ENCODE results near the gene EPHB1. TPM values are rescaled to one million over a fixed set of nuclear protein-coding genes. Genes with fewer than 3 reads are reported as not detected.

Gene EPHB1
- total RNA-seq, 1 experiment from 2014 or later = 0.11 TPM

DNA sequence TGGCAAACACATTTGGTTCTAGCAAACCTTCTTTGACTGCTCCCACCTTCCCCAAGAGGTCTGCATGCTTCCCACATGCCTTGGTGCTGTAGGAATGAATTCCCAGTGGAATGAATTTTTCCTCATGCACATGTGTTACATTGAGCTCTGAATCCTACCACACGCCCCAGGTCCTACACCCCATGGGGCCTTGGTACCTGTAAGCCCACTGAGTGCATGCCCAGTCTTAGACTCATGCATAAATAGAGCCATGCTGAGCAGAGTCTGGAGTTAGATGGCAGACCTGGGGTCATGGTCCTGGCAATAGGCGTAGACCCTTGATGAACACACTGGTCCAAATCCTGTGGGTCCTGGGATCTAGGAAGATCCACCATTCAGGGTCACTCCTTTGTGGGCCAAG, 81.8 kb downstream of the EPHB1 start:
- TF ChIP-seq, protein P1, sequence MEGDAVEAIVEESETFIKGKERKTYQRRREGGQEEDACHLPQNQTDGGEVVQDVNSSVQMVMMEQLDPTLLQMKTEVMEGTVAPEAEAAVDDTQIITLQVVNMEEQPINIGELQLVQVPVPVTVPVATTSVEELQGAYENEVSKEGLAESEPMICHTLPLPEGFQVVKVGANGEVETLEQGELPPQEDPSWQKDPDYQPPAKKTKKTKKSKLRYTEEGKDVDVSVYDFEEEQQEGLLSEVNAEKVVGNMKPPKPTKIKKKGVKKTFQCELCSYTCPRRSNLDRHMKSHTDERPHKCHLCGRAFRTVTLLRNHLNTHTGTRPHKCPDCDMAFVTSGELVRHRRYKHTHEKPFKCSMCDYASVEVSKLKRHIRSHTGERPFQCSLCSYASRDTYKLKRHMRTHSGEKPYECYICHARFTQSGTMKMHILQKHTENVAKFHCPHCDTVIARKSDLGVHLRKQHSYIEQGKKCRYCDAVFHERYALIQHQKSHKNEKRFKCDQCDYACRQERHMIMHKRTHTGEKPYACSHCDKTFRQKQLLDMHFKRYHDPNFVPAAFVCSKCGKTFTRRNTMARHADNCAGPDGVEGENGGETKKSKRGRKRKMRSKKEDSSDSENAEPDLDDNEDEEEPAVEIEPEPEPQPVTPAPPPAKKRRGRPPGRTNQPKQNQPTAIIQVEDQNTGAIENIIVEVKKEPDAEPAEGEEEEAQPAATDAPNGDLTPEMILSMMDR (conservative IDR thresholded peaks at IDR 0.05; ENCODE audit: low read depth, low read length) = no peak
- TF ChIP-seq EZH2 (IDR thresholded peaks at IDR 0.05; ENCODE audit: borderline replicate concordance, low read depth, low read length, poor library complexity, severe bottlenecking) = no peak
- BruUV-seq (replicated peaks) = no TSS peak
- Histone ChIP-seq H3K9me3 (ENCODE audit: low read depth, low read length, poor library complexity, severe bottlenecking) (no peaks in the 10 kb centered on the region), H3K4me3 (ENCODE audit: low read depth, low read length, poor library complexity, severe bottlenecking) (no peak overlapping the region), H3K27ac (ENCODE audit: low read depth, low read length, poor library complexity, severe bottlenecking) (no peak overlapping the region), H3K36me3 (ENCODE audit: insufficient read depth, low read length, poor library complexity, severe bottlenecking) (no peaks in the 10 kb centered on the region), H3K27me3 (replicated peaks; ENCODE audit: insufficient read depth, low read depth, low read length, poor library complexity) (peaks cover 22% of the 10 kb centered on the region), H3K4me1 (ENCODE audit: insufficient read depth, low read length, poor library complexity, severe bottlenecking) (no peaks in the 10 kb centered on the region)
- DNase-seq (ENCODE audit: low spot score) = no peak
- ChIA-PET POLR2A (ENCODE audit: low non-redundant PET) (no interaction called here), CTCF (no interaction called here)
- intact Hi-C loops (cut with micrococcal nuclease; ENCODE audit: unreplicated experiment) = no loop called here

DNA sequence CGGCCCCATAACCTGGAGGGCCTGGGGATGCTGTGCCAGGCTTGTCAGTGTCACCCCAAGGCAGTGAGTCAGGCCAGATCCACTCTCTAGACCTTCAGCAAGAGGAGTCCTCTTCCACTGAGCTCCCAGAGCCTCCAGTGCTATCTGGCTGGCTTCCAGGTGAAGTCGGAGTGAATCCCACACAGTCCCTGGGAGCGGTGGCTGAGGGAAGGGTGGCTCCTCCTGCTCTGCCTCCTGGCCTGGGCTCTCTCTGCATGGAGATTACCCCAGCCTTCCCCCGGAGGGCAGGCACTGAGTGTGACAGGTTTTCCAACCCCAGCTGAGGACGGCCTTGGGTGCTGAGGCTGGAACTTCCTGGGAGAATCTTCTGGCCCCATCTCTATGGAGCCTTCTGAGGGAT, 82.7 kb downstream of the EPHB1 start:
- ChIA-PET CTCF (no interaction called here), POLR2A (ENCODE audit: low non-redundant PET) (no interaction called here)
- intact Hi-C loops (cut with micrococcal nuclease; ENCODE audit: unreplicated experiment) = no loop called here
- Histone ChIP-seq H3K4me3 (ENCODE audit: low read depth, low read length, poor library complexity, severe bottlenecking) (no peak overlapping the region), H3K27me3 (replicated peaks; ENCODE audit: insufficient read depth, low read depth, low read length, poor library complexity) (peaks cover 20% of the 10 kb centered on the region), H3K27ac (ENCODE audit: low read depth, low read length, poor library complexity, severe bottlenecking) (no peak overlapping the region), H3K4me1 (ENCODE audit: insufficient read depth, low read length, poor library complexity, severe bottlenecking) (no peaks in the 10 kb centered on the region), H3K9me3 (ENCODE audit: low read depth, low read length, poor library complexity, severe bottlenecking) (no peaks in the 10 kb centered on the region), H3K36me3 (ENCODE audit: insufficient read depth, low read length, poor library complexity, severe bottlenecking) (no peaks in the 10 kb centered on the region)
- no TSS peak for BruUV-seq (replicated peaks)
- TF ChIP-seq EZH2 (IDR thresholded peaks at IDR 0.05; ENCODE audit: borderline replicate concordance, low read depth, low read length, poor library complexity, severe bottlenecking) = no peak
- DNase-seq (ENCODE audit: low spot score) = no peak

DNA sequence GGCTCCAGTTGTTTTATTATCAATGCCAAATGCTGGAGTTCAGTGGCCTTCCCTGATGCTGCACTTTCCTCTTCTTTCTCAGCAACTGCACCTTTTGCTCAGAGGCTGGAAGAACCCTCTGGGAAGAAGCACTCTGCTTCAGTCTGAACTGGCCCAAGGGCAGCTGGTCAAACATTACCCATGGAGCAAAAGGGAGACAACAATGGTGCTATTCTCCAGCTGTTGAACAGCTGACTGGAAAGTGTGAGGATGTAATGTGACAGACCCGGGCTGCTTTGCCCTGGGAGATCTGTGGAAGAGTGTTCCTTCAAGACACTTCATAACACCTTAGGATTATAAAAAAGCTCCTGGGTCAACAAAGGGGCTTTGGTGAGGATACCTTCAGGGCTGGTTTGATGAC, 84.9 kb downstream of the EPHB1 start:
- CTCF ChIA-PET = no interaction called here
- no peak overlapping the region for H3K27ac ChIP-seq (ENCODE audit: low read depth, low read length, poor library complexity, severe bottlenecking)
- no peaks in the 10 kb centered on the region for H3K4me1 ChIP-seq (ENCODE audit: insufficient read depth, low read length, poor library complexity, severe bottlenecking)
- no peak for TF ChIP-seq EZH2 (IDR thresholded peaks at IDR 0.05; ENCODE audit: borderline replicate concordance, low read depth, low read length, poor library complexity, severe bottlenecking)
- TF ChIP-seq, protein P1 (conservative IDR thresholded peaks at IDR 0.05; ENCODE audit: low read depth, low read length) = no peak
- DNase-seq (ENCODE audit: low spot score) = no peak
- no peak overlapping the region for H3K4me3 ChIP-seq (ENCODE audit: low read depth, low read length, poor library complexity, severe bottlenecking)
- POLR2A ChIA-PET (ENCODE audit: low non-redundant PET) = no interaction called here
- no TSS peak for BruUV-seq (replicated peaks)
- intact Hi-C loops (cut with micrococcal nuclease; ENCODE audit: unreplicated experiment) = no loop called here
- H3K9me3 ChIP-seq (ENCODE audit: low read depth, low read length, poor library complexity, severe bottlenecking) = no peaks in the 10 kb centered on the region
- no peaks in the 10 kb centered on the region for H3K36me3 ChIP-seq (ENCODE audit: insufficient read depth, low read length, poor library complexity, severe bottlenecking)
- peaks cover 25% of the 10 kb centered on the region for H3K27me3 ChIP-seq (replicated peaks; ENCODE audit: insufficient read depth, low read depth, low read length, poor library complexity)

DNA sequence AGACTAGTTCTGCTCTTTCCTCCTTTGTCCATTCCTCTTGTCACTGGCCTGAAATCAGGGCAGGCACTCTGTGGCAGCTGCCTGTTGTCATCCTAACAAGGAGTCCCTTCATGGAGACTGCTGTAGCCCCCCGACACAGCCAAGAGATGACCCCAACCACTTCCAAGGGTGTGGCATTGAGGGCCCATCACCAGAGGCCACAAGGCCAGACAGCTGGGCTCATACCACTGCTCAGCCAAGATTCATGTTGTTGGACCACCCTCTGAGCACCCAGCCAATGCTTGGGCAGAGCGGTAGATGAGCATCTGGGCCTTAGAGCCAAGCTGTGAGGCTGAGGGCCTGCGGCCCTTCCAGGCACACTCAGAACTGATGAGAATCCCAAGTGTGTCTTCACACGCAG, 85.4 kb downstream of the EPHB1 start:
- no TSS peak for BruUV-seq (replicated peaks)
- ChIA-PET CTCF (no interaction called here), POLR2A (ENCODE audit: low non-redundant PET) (no interaction called here)
- intact Hi-C loops (cut with micrococcal nuclease; ENCODE audit: unreplicated experiment) = no loop called here
- TF ChIP-seq, protein P1 (conservative IDR thresholded peaks at IDR 0.05; ENCODE audit: low read depth, low read length) = no peak
- TF ChIP-seq EZH2 (IDR thresholded peaks at IDR 0.05; ENCODE audit: borderline replicate concordance, low read depth, low read length, poor library complexity, severe bottlenecking) = no peak
- no peak for DNase-seq (ENCODE audit: low spot score)
- Histone ChIP-seq H3K27ac (ENCODE audit: low read depth, low read length, poor library complexity, severe bottlenecking) (no peak overlapping the region), H3K36me3 (ENCODE audit: insufficient read depth, low read length, poor library complexity, severe bottlenecking) (no peaks in the 10 kb centered on the region), H3K27me3 (replicated peaks; ENCODE audit: insufficient read depth, low read depth, low read length, poor library complexity) (peaks cover 25% of the 10 kb centered on the region), H3K4me1 (ENCODE audit: insufficient read depth, low read length, poor library complexity, severe bottlenecking) (no peaks in the 10 kb centered on the region), H3K4me3 (ENCODE audit: low read depth, low read length, poor library complexity, severe bottlenecking) (no peak overlapping the region), H3K9me3 (ENCODE audit: low read depth, low read length, poor library complexity, severe bottlenecking) (no peaks in the 10 kb centered on the region)

Data from A673 (cell line).